ENCODE data around the gene PTMA. TPM values are rescaled to one million over a fixed set of nuclear protein-coding genes. Genes with fewer than 3 reads are reported as not detected.

Gene PTMA
- total RNA-seq, 1 donor from 2014 or later: 745 TPM

DNA sequence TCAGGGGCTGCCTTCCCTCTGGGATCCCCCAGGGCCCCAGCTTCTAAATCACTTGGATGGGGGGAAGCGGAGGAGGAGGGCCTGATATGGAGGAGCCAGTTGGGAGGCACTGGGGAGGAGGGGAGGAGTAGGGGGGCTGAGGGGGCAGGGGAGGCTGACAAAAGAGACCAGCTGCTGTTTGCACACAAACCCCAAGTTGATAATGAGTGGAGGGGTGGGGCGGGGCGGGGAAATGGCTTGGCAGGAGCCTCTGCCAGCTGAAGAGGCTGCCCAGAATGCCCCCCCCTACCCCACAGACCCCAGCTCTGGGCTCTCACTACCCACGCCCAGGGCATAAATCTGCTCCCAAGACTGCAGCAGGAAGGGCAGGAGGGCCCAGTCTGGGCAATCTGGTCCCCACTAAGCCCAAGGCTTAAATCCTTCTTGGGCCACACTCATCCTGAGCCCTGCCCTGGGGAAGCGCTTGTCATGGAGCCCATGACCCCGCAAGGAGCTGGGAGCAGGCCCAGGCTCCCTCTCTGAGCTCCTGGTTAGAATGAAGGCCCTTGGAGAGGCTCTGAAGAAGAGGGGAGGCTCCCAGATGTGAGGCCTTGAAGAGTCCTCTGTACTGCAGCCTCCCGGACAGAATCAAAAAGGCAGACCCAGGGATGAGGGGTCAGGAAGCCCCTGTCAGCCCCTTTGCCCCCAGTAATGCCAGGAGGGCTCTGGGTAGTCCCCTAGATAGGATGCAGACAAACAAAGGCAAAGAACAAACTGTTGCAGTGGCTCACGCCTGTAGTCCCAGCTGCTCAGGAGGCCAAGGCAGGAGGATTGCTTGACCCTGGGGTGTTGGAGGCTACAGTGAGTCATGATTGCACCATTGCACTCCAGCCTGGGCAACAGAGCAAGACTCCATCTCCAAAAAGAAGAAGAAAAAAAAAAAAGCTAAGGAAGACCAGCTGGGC, 24.8 kb upstream of the PTMA start:
- intact Hi-C loops (cut with DNase I): no loop called here
- TF ChIP-seq, protein P1, sequence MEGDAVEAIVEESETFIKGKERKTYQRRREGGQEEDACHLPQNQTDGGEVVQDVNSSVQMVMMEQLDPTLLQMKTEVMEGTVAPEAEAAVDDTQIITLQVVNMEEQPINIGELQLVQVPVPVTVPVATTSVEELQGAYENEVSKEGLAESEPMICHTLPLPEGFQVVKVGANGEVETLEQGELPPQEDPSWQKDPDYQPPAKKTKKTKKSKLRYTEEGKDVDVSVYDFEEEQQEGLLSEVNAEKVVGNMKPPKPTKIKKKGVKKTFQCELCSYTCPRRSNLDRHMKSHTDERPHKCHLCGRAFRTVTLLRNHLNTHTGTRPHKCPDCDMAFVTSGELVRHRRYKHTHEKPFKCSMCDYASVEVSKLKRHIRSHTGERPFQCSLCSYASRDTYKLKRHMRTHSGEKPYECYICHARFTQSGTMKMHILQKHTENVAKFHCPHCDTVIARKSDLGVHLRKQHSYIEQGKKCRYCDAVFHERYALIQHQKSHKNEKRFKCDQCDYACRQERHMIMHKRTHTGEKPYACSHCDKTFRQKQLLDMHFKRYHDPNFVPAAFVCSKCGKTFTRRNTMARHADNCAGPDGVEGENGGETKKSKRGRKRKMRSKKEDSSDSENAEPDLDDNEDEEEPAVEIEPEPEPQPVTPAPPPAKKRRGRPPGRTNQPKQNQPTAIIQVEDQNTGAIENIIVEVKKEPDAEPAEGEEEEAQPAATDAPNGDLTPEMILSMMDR (IDR thresholded peaks at IDR 0.05): no peak
- no peak overlapping the region for H3K27ac ChIP-seq

GRCh38 chr2:231684314-231685223, 23.8 kb upstream of the PTMA start:
- H3K4me3 ChIP-seq: no peak overlapping the region
- peaks cover 0 to 7% of the 10 kb centered on the region in 2 donors for H3K4me1 ChIP-seq
- H3K27ac ChIP-seq: no peak overlapping the region
- intact Hi-C loops (cut with DNase I): no loop called here
- H3K27me3 ChIP-seq: no peaks in the 10 kb centered on the region
- TF ChIP-seq, protein P1 (IDR thresholded peaks at IDR 0.05): no peak
- no peak for DNase-seq (ENCODE audit: low spot score in 2 of 2)
- no peaks in the 10 kb centered on the region for H3K9me3 ChIP-seq
- no peaks in the 10 kb centered on the region for H3K36me3 ChIP-seq

More for the DNA sequence above, 24.8 kb upstream of the PTMA start:
- Histone ChIP-seq H3K4me1 (peaks cover 0 to 7% of the 10 kb centered on the region in 2 donors), H3K36me3 (no peaks in the 10 kb centered on the region), H3K27me3 (no peaks in the 10 kb centered on the region), H3K9me3 (no peaks in the 10 kb centered on the region), H3K4me3 (no peak overlapping the region)
- no peak for DNase-seq (ENCODE audit: low spot score in 2 of 2)

DNA sequence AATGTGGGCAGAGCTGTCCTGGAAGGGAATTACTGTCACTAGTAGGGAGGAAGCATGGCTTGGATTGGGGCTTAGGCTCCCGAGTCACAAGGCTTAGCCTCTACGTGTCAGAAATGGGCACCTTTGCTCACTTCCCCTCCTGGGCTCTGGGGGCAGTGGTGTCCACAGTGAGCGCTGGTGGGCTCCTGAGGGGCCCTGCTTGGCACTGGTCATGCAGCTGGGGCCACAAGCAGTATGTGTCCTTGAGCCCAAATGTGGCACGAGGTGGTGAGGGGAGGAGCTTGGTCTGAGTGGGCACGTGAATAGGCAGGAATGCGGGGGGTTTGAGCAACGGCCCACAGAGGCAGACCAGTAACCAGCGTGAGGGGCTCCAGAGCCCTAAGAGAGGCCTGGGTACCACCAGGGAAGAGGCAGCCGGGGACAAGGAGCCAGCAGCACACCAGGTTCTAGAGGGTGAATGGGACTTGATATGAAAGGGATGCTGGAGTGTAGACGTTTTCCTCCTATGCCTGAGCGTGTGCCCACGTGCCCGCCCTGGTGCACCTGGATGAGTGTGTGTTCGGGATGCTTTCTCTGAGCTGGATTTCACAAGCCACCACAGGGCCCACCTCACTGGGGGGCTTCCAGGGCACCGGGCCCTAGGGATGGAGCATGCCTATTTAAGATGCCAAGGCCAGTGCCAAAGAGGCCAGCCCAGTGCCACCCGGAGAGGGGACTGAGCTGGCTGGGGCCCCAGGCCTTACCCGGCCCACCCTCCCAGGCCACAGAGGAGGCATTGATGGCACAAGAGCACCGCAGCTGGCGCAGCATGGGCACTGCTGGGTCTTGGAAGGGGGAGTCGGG, 22.8 kb upstream of the PTMA start:
- peaks cover 0 to 7% of the 10 kb centered on the region in 2 donors for H3K4me1 ChIP-seq
- H3K36me3 ChIP-seq: no peaks in the 10 kb centered on the region
- H3K27me3 ChIP-seq: no peaks in the 10 kb centered on the region
- no peak overlapping the region for H3K27ac ChIP-seq
- intact Hi-C loops (cut with DNase I): no loop called here
- H3K4me3 ChIP-seq: no peak overlapping the region
- no peaks in the 10 kb centered on the region for H3K9me3 ChIP-seq
- TF ChIP-seq, protein P1 (IDR thresholded peaks at IDR 0.05): no peak
- no peak for DNase-seq (ENCODE audit: low spot score in 2 of 2)

DNA sequence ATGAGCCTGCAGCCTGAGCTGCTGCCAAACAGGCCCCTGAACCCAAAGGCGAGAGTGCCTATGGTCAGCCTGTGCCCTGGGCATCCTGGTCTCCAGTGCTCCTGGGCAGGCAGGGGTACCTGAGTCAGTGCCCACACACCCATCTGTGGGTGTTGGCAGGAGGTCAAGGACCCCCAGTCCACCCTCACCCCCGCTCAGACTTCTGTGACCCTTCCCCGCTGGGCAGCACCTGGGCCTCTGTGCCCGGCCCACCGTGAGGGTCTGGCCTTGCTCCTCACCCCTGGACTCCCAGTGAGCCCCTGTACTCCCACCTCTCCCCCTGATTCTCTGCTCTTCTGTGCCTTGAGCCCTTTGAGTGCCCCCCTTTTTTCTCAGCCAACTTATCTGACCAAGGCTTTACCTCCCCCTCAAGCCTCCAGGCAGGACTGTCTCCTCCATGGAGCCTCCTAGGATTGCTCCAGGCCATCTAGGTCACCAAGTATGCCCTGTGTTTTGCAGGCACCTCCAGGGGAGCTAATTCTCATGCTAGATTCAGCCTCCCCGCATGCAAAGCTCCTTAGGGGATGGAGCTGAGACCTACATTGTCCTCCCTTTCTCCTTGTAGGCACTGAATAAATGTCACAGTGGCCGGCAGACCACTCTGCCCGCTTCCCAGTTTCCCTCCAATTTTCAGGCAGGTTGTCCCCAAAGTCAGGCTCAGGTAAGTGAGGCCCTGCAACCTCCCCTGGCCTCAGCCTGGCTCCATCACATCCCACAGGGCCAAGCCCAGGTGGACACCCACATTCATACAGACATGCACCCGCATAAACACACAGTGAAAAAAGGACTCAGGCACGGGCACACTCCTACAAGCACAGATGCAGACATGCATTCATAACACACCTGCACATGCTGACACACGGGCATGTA, 21.9 kb upstream of the PTMA start:
- no peak for DNase-seq (ENCODE audit: low spot score in 2 of 2)
- H3K36me3 ChIP-seq: no peaks in the 10 kb centered on the region
- TF ChIP-seq, protein P1 (IDR thresholded peaks at IDR 0.05): no peak
- no peaks in the 10 kb centered on the region for H3K27me3 ChIP-seq
- no peak overlapping the region for H3K27ac ChIP-seq
- no peak overlapping the region for H3K4me3 ChIP-seq
- no peaks in the 10 kb centered on the region for H3K9me3 ChIP-seq
- H3K4me1 ChIP-seq: peaks cover 0 to 4% of the 10 kb centered on the region in 2 donors
- intact Hi-C loops (cut with DNase I): no loop called here

Measured in ascending aorta (tissue), 2 donors.